WTC11 (cell line): Measurements from ENCODE around the gene PYY.

ENCODE experiments used
- CTCF ChIP-seq: fragments of 200-600 bp; IDR thresholded peaks from 2 replicates; pipeline ENCODE4 v1.8.0; 2022; ENCODE audit warnings: antibody characterized with exemption
- FOXJ3 ChIP-seq: sonication (generic); formaldehyde crosslinking; IDR thresholded peaks from 2 replicates; pipeline ENCODE4 v1.9.0; 2021; ENCODE audit warnings: missing genetic modification reagents, mild to moderate bottlenecking, borderline replicate concordance
- RELA ChIP-seq: sonication (generic); formaldehyde crosslinking; IDR thresholded peaks from 2 replicates; pipeline ENCODE4 v1.8.1; 2022; ENCODE audit warnings: missing genetic modification reagents, mild to moderate bottlenecking, borderline replicate concordance
- TF ChIP-seq, protein P1 (sequence below): sonication (generic); formaldehyde crosslinking; IDR thresholded peaks from 2 replicates; pipeline ENCODE4 v1.8.1; 2023; ENCODE audit warnings: mild to moderate bottlenecking, moderate library complexity, missing genetic modification reagents
- TF ChIP-seq, protein P2 (sequence below): sonication (generic); formaldehyde crosslinking; conservative IDR thresholded peaks from 2 replicates; pipeline ENCODE4 v1.8.1; 2023; ENCODE audit warnings: mild to moderate bottlenecking, low read depth, missing genetic modification reagents, moderate library complexity
- TF ChIP-seq, protein P3 (sequence below): sonication (generic); formaldehyde crosslinking; IDR thresholded peaks from 2 replicates; pipeline ENCODE4 v1.8.0; 2022; ENCODE audit warnings: mild to moderate bottlenecking, missing genetic modification reagents

- TF ChIP-seq CTCF (no peak), RELA (CRISPR knock-in tag) (no peak), FOXJ3 (CRISPR knock-in tag) (no peak)
- TF ChIP-seq, protein P1, sequence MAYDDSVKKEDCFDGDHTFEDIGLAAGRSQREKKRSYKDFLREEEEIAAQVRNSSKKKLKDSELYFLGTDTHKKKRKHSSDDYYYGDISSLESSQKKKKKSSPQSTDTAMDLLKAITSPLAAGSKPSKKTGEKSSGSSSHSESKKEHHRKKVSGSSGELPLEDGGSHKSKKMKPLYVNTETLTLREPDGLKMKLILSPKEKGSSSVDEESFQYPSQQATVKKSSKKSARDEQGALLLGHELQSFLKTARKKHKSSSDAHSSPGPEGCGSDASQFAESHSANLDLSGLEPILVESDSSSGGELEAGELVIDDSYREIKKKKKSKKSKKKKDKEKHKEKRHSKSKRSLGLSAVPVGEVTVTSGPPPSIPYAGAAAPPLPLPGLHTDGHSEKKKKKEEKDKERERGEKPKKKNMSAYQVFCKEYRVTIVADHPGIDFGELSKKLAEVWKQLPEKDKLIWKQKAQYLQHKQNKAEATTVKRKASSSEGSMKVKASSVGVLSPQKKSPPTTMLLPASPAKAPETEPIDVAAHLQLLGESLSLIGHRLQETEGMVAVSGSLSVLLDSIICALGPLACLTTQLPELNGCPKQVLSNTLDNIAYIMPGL (CRISPR knock-in tag): no peak
- TF ChIP-seq, protein P2, sequence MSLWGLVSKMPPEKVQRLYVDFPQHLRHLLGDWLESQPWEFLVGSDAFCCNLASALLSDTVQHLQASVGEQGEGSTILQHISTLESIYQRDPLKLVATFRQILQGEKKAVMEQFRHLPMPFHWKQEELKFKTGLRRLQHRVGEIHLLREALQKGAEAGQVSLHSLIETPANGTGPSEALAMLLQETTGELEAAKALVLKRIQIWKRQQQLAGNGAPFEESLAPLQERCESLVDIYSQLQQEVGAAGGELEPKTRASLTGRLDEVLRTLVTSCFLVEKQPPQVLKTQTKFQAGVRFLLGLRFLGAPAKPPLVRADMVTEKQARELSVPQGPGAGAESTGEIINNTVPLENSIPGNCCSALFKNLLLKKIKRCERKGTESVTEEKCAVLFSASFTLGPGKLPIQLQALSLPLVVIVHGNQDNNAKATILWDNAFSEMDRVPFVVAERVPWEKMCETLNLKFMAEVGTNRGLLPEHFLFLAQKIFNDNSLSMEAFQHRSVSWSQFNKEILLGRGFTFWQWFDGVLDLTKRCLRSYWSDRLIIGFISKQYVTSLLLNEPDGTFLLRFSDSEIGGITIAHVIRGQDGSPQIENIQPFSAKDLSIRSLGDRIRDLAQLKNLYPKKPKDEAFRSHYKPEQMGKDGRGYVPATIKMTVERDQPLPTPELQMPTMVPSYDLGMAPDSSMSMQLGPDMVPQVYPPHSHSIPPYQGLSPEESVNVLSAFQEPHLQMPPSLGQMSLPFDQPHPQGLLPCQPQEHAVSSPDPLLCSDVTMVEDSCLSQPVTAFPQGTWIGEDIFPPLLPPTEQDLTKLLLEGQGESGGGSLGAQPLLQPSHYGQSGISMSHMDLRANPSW (CRISPR knock-in tag): no peak
- TF ChIP-seq, protein P3, sequence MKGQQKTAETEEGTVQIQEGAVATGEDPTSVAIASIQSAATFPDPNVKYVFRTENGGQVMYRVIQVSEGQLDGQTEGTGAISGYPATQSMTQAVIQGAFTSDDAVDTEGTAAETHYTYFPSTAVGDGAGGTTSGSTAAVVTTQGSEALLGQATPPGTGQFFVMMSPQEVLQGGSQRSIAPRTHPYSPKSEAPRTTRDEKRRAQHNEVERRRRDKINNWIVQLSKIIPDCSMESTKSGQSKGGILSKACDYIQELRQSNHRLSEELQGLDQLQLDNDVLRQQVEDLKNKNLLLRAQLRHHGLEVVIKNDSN: no peak
These were observed 8.5 kb downstream of the PYY start for GRCh38 chr17:43945074-43945829.
